GM23248 (cell line): ENCODE measurements around the gene ADH4. TPM values are rescaled to one million over a fixed set of nuclear protein-coding genes. Genes with fewer than 3 reads are reported as not detected.

Experiments
- DNase-seq: peaks from one replicate; pipeline ENCODE4 v3.0.0-alpha.2; 2015
- H2AFZ ChIP-seq: fragments of 200-600 bp; sonication (generic); 2 replicates; pipeline ENCODE4 v1.6.1; 2016; ENCODE audit warnings: antibody characterized with exemption
- H3F3A ChIP-seq: fragments of 200-600 bp; sonication (generic); 2 replicates; pipeline ENCODE4 v1.6.1; 2016; ENCODE audit warnings: mild to moderate bottlenecking, antibody characterized with exemption, mixed run types; ENCODE audit not compliant: insufficient read depth
- H3K27ac ChIP-seq: fragments of 200-600 bp; sonication (generic); 2 replicates; pipeline ENCODE4 v1.5.1; 2016; ENCODE audit warnings: mild to moderate bottlenecking
- H3K27me3 ChIP-seq: fragments of 200-600 bp; sonication (generic); replicated peaks from 2 replicates; pipeline ENCODE4 v1.6.1; 2016; ENCODE audit warnings: mild to moderate bottlenecking; ENCODE audit not compliant: insufficient read depth
- H3K36me3 ChIP-seq: fragments of 200-600 bp; sonication (generic); 2 replicates; pipeline ENCODE4 v1.6.1; 2016; ENCODE audit warnings: low read depth, mild to moderate bottlenecking
- H3K4me1 ChIP-seq: fragments of 200-600 bp; sonication (generic); 2 replicates; pipeline ENCODE4 v1.6.1; 2016; ENCODE audit warnings: mild to moderate bottlenecking; ENCODE audit not compliant: insufficient read depth
- H3K4me2 ChIP-seq: fragments of 200-600 bp; sonication (generic); one replicate; pipeline ENCODE4 v1.6.1; 2016; ENCODE audit warnings: mild to moderate bottlenecking; ENCODE audit not compliant: unreplicated experiment
- H3K4me3 ChIP-seq: fragments of 200-600 bp; sonication (generic); 2 replicates; pipeline ENCODE4 v1.5.1; 2016; ENCODE audit warnings: mild to moderate bottlenecking
- H3K79me2 ChIP-seq: fragments of 200-600 bp; sonication (generic); 2 replicates; pipeline ENCODE4 v1.6.1; 2016; ENCODE audit warnings: mild to moderate bottlenecking; ENCODE audit not compliant: insufficient read depth
- H3K9ac ChIP-seq: fragments of 200-600 bp; sonication (generic); 2 replicates; pipeline ENCODE4 v1.6.1; 2016; ENCODE audit warnings: mild to moderate bottlenecking
- H3K9me2 ChIP-seq: fragments of 200-600 bp; sonication (generic); 2 replicates; pipeline ENCODE4 v1.6.1; 2016; ENCODE audit warnings: mixed run types, mild to moderate bottlenecking, moderate library complexity; ENCODE audit not compliant: insufficient read depth
- H3K9me3 ChIP-seq: fragments of 200-600 bp; sonication (generic); one replicate; pipeline ENCODE4 v1.6.1; 2017; ENCODE audit warnings: low read depth
- H4K20me1 ChIP-seq: fragments of 200-600 bp; sonication (generic); 2 replicates; pipeline ENCODE4 v1.6.0; 2016; ENCODE audit not compliant: insufficient read depth
- EZH2 ChIP-seq: fragments of 200-600 bp; sonication (generic); IDR thresholded peaks from 2 replicates; pipeline ENCODE4 v1.6.1; 2018; ENCODE audit warnings: antibody characterized with exemption, mild to moderate bottlenecking; ENCODE audit not compliant: insufficient read depth, poor library complexity, severe bottlenecking
- EZH2phosphoT487 ChIP-seq: fragments of 200-600 bp; sonication (generic); IDR thresholded peaks from 2 replicates; pipeline ENCODE4 v1.6.1; 2018; ENCODE audit warnings: antibody characterized with exemption, moderate library complexity, mild to moderate bottlenecking, low read depth; ENCODE audit not compliant: insufficient read depth
- WGBS, 2 experiments: methylation state at CpG; one replicate each; pipeline ENCODE4 v1.1.6; 2015 to 2017; ENCODE audit warnings: low lambda C conversion rate in 2 of 2, low coverage in 1 of 2; ENCODE audit errors: missing lambda C conversion rate in 2 of 2; 5-methylcytosine and 5-hydroxymethylcytosine counted together
- in situ Hi-C: fragments of 300-500 bp; cut with MboI; formaldehyde crosslinking; loops from 2 replicates; pipeline ENCODE4 v1.15.0; 2020
- polyA plus RNA-seq: library from polyadenylated mRNA; unstranded; fragments of >200 nt; fragmentation: Nextera tagmentation; extraction: Ambion mirVana; gene quantifications from 2 replicates; pipeline ENCODE4 v1.2.1, GENCODE V29; 2016
- total RNA-seq: library from RNA; depleted of rRNA; stranded (reverse); fragments of >200 nt; shearing (Covaris generic); gene quantifications from 2 replicates; pipeline ENCODE4 v1.2.3, GENCODE V29; 2014

Gene ADH4
- total and polyA plus RNA-seq, 2 experiments from 2014 or later: not detected

- in situ Hi-C loops: no loop called here
- no peaks in the 10 kb centered on the region for H3K9me3 ChIP-seq
- no peaks in the 10 kb centered on the region for H3K9me2 ChIP-seq
- TF ChIP-seq EZH2phosphoT487 (no peak), EZH2 (no peak)
- no peaks in the 10 kb centered on the region for H3K4me1 ChIP-seq
- 83 to 84% methylated on average over 1 of the region's 1 CpG for WGBS, 2 experiments
- H3K27me3 ChIP-seq: no peaks in the 10 kb centered on the region
- H4K20me1 ChIP-seq: no peaks in the 10 kb centered on the region
- no peak for DNase-seq
- no peak overlapping the region for H3K9ac ChIP-seq
- no peaks in the 10 kb centered on the region for H3K36me3 ChIP-seq
- H3K79me2 ChIP-seq: no peaks in the 10 kb centered on the region
- no peaks in the 10 kb centered on the region for H3F3A ChIP-seq
- no peak overlapping the region for H3K27ac ChIP-seq
- no peak overlapping the region for H3K4me2 ChIP-seq
- no peak overlapping the region for H3K4me3 ChIP-seq
- no peak overlapping the region for H2AFZ ChIP-seq
These were observed 4.5 kb upstream of the ADH4 start for GRCh38 chr4:99148550-99148949.

GRCh38 chr4:99144587-99144986 lies 490 bp upstream of the ADH4 start:
- TF ChIP-seq EZH2 (no peak), EZH2phosphoT487 (no peak)

GRCh38 chr4:99136329-99136728 lies 7.8 kb downstream of the ADH4 start:
- no peak overlapping the region for H3K27ac ChIP-seq
- no peak overlapping the region for H2AFZ ChIP-seq
- no peaks in the 10 kb centered on the region for H3K9me2 ChIP-seq
- H4K20me1 ChIP-seq: no peaks in the 10 kb centered on the region
- in situ Hi-C loops: no loop called here
- H3K4me2 ChIP-seq: no peak overlapping the region
- TF ChIP-seq EZH2phosphoT487: no peak
- TF ChIP-seq EZH2: no peak
- H3K4me3 ChIP-seq: no peak overlapping the region
- no peaks in the 10 kb centered on the region for H3K36me3 ChIP-seq
- H3K4me1 ChIP-seq: no peaks in the 10 kb centered on the region
- no peak overlapping the region for H3K9ac ChIP-seq
- no peaks in the 10 kb centered on the region for H3F3A ChIP-seq
- H3K79me2 ChIP-seq: no peaks in the 10 kb centered on the region
- no peak for DNase-seq
- no peaks in the 10 kb centered on the region for H3K27me3 ChIP-seq
- H3K9me3 ChIP-seq: no peaks in the 10 kb centered on the region

More at GRCh38 chr4:99144587-99144986, 490 bp upstream of the ADH4 start:
- no peak overlapping the region for H3K4me2 ChIP-seq
- H3K9me3 ChIP-seq: no peaks in the 10 kb centered on the region
- no peaks in the 10 kb centered on the region for H3K79me2 ChIP-seq
- no peaks in the 10 kb centered on the region for H3K9me2 ChIP-seq
- no peaks in the 10 kb centered on the region for H4K20me1 ChIP-seq
- H3K27ac ChIP-seq: no peak overlapping the region
- no peaks in the 10 kb centered on the region for H3F3A ChIP-seq
- H3K9ac ChIP-seq: no peak overlapping the region
- H3K4me1 ChIP-seq: no peaks in the 10 kb centered on the region
- in situ Hi-C loops: no loop called here
- H2AFZ ChIP-seq: no peak overlapping the region
- H3K4me3 ChIP-seq: no peak overlapping the region
- no peaks in the 10 kb centered on the region for H3K27me3 ChIP-seq
- 64 to 67% methylated on average over 1 of the region's 1 CpG for WGBS, 2 experiments
- H3K36me3 ChIP-seq: no peaks in the 10 kb centered on the region
- DNase-seq: no peak

GRCh38 chr4:99135541-99136162 lies 8.4 kb downstream of the ADH4 start:
- Histone ChIP-seq H3K27me3 (no peaks in the 10 kb centered on the region), H3K27ac (no peak overlapping the region), H2AFZ (no peak overlapping the region), H3K9me3 (no peaks in the 10 kb centered on the region), H3K4me2 (no peak overlapping the region), H3F3A (no peaks in the 10 kb centered on the region), H3K4me3 (no peak overlapping the region), H4K20me1 (no peaks in the 10 kb centered on the region), H3K79me2 (no peaks in the 10 kb centered on the region), H3K4me1 (no peaks in the 10 kb centered on the region), H3K36me3 (no peaks in the 10 kb centered on the region), H3K9ac (no peak overlapping the region), H3K9me2 (no peaks in the 10 kb centered on the region)
- no peak for DNase-seq
- no peak for TF ChIP-seq EZH2phosphoT487
- no peak for TF ChIP-seq EZH2
- in situ Hi-C loops: no loop called here
- 47 to 58% methylated on average over 3 of the region's 3 CpGs for WGBS, 2 experiments

- DNase-seq: no peak
- TF ChIP-seq EZH2: no peak
- no peak for TF ChIP-seq EZH2phosphoT487
- WGBS, 2 experiments: 95 to 97% methylated on average over 3 of the region's 3 CpGs
These were observed 9.5 kb downstream of the ADH4 start for GRCh38 chr4:99134586-99134985.

More at GRCh38 chr4:99134586-99134985, 9.5 kb downstream of the ADH4 start:
- no peaks in the 10 kb centered on the region for H4K20me1 ChIP-seq
- no peaks in the 10 kb centered on the region for H3K9me3 ChIP-seq
- in situ Hi-C loops: no loop called here
- no peak overlapping the region for H3K27ac ChIP-seq
- no peaks in the 10 kb centered on the region for H3K9me2 ChIP-seq
- H3K4me1 ChIP-seq: no peaks in the 10 kb centered on the region
- no peaks in the 10 kb centered on the region for H3K36me3 ChIP-seq
- no peak overlapping the region for H3K4me2 ChIP-seq
- H2AFZ ChIP-seq: no peak overlapping the region
- H3K27me3 ChIP-seq: no peaks in the 10 kb centered on the region
- H3K9ac ChIP-seq: no peak overlapping the region
- H3F3A ChIP-seq: no peaks in the 10 kb centered on the region
- no peak overlapping the region for H3K4me3 ChIP-seq
- H3K79me2 ChIP-seq: no peaks in the 10 kb centered on the region
